Smooth muscle cell of the brain vasculature (primary cell): ENCODE data around the gene SLC2A8.

ENCODE experiments used
- DNase-seq: peaks from one replicate; pipeline ENCODE4 v3.0.0-alpha.2; 2012; ENCODE audit warnings: low read depth, low spot score

SLC2A8 gene

GRCh38 chr9:127380479-127380878, 16.5 kb upstream of the SLC2A8 start:
- DNase-seq: no peak

DNA sequence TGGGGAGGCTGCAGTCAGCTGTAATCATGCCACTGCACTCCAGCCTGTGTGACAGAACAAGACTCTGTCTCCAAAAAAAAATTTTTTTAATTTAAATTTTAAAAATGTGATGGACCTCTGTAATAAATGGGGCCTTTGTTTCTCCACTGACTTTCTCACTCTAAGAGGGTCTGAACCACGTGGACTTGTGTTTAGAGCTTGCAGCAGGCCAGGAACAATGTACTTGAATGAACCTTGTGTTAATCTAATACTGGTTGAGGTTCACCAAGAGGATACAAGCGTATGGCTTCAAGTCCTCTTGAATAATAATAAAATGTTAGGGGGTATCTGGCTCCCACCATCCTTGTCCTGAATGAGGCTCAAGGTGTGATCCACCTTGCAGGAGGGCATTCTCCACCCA, 14.4 kb upstream of the SLC2A8 start:
- DNase-seq: no peak

DNA sequence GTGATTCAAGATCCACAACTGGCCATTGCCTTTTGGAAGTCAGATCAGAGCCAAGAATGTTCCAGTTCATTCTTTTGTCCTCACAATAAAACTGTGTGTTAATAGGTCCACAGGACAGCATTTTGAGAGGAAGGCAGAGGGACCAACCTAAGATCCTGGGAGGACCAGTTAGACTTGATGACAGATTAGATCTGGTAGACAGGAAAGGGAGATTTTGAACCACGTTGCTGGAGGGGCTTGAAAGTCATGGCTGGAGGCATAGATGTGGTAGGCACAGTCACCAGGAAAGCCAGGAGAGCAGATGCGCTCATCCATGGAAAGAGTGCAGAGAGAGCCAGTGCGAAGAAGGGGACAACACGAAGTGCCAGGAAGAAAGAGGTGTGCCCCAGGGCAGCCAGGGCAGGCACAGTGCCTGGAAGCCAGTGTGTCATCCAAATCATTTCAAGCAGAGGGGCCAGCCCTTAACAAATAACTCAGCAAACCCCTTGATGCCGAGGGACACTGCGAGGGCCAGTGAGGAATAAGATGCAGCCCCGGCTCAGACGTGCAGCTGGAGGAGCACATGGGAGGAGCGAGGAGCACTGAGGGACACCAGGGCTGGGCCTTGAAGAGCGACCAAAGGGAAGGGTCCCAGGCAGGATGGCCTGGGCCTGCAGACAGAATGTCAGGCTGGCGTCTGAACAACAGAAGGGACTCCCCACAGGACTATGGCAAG, 12.8 kb upstream of the SLC2A8 start:
- no peak for DNase-seq

GRCh38 chr9:127384901-127385300, 12.1 kb upstream of the SLC2A8 start:
- DNase-seq: no peak

DNA sequence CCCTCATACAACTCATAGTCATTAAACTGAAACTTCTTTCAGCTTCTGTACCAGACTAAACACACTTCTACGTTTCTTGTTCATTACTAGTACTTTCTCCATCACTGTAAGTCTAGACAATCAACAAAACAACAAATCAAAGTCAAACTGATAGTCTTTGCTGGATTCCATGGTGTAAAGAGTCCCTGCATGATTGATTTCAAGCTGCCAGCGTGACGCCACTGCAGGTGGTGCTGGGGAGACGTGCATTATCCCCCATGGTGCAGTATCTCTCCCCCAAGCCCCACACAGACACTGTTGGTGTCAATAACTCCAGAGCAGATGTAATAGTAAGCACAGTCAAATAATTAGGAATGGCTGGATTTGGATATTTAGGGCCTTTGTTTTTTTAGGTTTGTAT, 10.7 kb upstream of the SLC2A8 start:
- DNase-seq: no peak

DNA sequence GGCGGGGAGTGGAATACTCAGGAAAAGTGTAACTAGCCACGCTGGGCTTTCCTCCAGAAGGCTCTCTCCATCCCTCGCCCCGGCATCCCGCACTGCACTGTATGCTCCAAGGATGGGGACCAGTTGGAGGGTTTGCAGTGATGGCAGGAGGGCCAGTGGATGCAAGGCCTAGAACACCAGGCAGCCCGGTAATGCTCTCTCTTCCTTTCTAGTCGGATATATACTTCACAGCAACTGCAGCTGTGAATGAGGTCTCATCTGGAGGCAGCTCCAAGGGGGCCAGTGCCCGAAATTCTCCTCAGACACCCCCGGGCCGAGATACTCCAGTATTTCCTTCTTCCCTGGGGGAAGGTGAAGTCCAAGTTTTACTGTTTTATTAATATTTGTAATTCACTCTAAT, 10.0 kb upstream of the SLC2A8 start:
- DNase-seq: no peak

DNA sequence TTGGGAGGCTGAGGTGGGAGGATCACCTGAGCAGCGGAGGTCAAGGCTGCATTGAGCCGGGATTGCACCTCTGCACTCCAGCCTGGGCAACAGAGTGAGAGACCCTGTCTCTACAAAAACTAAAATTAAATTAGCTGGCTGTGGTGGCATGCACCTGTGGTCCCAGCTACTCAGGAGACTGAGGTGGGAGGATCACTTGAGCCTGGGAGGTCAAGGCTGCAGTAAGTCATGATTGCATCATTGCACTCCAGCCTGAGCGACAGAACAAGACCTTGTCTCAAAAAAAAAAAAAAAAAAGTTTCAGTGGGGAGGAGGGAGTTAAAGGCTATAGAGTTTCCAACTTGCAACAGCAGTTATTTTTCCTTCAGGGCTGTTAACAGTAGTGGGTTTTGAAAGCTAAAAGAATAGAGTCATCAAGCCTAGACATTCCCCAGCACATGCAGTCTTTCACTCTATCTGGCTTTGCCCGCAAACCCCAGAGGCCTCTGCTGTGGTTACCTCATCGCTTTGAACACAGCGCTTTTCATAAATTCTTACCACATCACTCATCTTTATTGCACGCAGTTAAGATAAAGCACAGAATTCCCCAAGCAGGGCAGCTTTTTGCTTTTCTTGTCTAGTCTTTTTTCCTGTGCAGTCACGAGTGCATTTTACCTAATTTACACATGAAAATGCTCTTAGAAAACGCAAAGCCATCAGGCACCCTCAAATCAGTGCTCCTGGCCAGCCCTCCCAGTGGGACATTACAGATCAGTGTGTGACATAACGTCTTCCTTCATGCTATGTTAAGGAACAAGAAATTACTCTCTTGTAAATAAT, 8.7 kb upstream of the SLC2A8 start:
- peak; percentile 89 for DNase-seq

DNA sequence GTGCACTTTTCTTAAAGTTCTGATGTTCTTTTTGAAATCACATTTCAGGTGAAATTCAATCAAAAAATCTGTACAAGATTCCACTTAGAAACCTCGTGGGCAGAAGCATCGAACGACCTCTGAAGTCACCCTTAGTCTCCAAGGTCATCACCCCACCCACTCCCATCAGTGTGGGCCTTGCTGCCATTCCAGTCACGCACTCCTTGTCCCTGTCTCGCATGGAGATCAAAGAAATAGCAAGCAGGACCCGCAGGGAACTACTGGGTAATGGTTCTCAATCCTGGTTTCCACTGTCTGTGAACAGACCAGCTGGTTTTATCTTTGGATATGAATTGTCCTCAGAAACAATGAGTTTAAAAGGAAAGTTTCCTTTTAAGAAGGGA, 8.1 kb upstream of the SLC2A8 start:
- no peak for DNase-seq

- no peak for DNase-seq
Observed at GRCh38 chr9:127389381-127390247, 7.4 kb upstream of the SLC2A8 start.

DNA sequence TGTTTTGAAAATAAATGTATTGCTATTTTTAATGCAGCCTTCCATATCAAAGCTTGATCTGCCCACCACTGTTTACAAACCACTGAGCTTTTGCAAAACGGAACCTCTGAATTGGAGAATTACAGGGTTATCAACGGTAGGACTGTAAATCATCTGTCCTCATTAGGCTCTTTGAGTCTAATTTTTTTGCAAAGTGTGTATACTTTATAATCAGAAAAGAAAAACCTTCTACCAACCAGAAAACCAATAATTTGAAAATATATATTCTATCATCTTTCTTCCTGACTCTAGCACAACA, 6.8 kb upstream of the SLC2A8 start:
- DNase-seq: no peak

DNA sequence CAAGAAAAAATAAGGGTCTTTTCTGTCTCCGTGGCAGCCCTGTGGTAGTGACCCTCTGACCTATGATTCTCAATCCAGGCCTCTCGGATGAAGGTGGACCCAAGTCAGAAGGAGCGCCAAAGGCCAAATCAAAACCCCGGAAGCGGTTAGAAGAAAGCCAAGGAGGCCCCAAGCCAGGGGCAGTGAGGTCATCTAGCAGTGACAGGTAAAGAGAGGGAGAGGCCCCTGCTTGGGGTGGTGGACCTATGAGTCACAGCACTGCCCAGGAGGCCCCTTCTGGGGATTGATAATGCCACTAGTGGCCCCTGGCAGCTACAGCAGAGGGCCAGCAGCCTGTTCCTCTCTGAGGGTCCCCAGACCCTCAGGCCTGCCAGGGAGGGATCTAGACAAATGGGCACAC, 6.4 kb upstream of the SLC2A8 start:
- no peak for DNase-seq

- no peak for DNase-seq
Observed at GRCh38 chr9:127392166-127392565, 4.8 kb upstream of the SLC2A8 start.

DNA sequence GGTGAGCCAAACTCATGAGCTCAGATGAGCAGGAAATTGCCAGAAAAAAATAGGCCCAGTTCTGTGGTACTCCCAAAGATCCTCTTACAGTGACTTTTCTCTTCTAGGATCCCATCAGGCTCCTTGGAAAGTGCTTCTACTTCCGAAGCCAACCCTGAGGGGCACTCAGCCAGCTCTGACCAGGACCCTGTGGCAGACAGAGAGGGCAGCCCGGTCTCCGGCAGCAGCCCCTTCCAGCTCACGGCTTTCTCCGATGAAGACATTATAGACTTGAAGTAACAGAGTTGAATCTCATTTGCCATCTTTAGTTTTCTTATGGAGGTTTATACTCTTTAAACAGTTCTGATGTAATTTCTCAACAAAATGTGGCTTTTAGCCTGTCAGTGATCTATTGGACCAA, 4.0 kb upstream of the SLC2A8 start:
- no peak for DNase-seq

- DNase-seq: no peak
Observed at GRCh38 chr9:127393645-127394044, 3.3 kb upstream of the SLC2A8 start.

- no peak for DNase-seq
Observed at GRCh38 chr9:127395497-127396252, 1.3 kb upstream of the SLC2A8 start.

DNA sequence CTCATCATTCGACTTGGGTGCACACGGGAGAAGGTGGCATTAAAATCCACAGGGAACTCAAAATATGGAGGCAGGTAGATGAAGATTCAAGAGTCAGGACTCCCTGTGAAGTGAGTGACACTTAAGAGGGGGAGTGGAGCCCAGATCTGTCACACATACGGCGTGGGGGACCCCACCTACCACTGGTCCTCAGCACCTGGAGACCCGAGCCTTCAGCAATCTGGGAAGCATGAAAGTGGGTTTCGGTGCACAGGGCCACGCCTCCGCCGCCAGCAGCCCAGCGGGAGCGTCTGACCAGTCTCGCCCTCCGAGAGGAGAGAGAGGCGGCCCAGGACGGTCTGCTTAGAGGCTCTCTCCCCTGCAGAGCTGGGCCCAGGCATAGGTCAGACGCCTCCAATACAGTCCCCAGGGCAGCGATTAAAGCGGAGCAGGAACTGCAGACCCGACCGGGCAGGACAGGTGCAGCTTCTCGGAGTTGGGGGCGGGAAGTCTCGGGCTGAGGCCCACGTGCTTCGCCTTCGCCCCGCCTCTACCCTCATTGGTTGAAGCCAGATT, 639 bp upstream of the SLC2A8 start:
- no peak for DNase-seq

DNA sequence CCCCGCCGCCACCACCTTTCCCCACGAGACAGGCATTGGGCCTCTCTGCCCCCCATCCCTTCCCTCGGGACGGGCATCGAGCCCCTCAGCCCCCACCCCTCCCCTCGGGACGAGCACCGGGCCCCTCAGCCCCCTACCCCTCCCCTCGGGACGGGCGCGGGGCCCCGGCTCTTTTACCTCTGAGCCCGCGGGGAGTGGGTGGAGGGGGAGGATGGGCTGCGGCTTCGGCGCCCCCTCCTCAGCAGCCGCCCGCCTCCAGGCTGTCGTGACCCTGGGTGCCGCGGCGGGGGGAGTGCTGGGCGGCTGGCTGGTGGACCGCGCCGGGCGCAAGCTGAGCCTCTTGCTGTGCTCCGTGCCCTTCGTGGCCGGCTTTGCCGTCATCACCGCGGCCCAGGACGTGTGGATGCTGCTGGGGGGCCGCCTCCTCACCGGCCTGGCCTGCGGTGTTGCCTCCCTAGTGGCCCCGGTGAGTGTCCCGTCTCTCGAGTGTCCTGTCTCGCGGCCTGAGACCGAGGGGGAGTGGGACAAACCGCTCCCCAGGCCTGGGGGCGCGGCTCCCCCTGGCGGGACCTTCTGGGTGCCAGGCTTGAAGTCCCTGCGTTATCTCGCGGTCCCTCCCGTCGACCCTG, 791 bp downstream of the SLC2A8 start:
- no peak for DNase-seq

GRCh38 chr9:127398275-127398647, 1.3 kb downstream of the SLC2A8 start:
- DNase-seq: no peak

DNA sequence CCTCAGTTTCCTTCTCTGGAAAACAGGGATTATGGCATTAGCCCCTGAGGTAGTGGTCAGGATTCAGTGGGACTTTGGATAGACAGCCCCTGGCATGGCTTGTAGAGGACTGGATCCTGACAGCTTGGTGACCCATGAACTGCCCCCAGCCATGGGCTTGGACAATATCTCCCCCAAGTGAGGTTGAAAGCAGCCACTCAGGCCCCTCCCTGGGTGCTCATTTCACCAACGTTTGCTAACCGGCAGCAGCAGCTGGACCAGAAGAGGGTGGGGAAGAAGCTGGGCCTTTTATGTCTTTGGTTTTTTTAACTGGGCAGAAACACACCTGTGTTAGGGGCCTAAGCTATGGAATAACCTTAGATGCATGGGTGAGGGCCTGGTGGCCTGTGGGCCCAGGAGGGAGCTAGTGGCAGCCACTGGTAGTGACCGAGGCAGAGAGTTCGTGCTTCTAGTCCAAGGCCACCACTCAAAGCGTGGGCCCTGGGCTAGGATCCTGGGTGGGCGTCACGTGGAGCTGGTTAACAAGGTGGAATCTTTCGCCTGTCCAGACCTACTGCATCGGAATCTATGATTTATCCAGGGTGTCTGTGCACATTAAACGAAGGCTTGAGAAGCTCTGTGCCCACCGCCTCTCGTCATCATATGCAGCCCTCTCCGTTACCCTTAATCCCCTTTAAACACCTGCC, 1.9 kb downstream of the SLC2A8 start:
- DNase-seq: no peak

GRCh38 chr9:127399736-127400269, 2.8 kb downstream of the SLC2A8 start:
- no peak for DNase-seq
